ENCODE results near the gene PCNX3. TPM values are rescaled to one million over a fixed set of nuclear protein-coding genes. Genes with fewer than 3 reads are reported as not detected.

PCNX3 gene
- total RNA-seq, 1 donor from 2014 or later = 45.6 TPM

DNA sequence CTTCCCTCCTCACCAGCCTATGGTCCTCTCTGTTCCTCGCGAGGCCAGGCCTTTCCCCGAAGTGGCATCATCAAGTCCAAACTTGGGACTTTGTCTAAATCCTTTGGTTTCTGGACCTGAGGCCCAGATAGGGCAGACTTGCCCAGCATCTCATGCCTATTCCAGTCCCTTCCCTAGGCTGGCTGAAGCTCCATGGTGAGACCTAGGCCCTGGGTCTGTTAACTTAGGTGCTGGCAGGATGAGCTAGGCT is 35.7 kb downstream of the PCNX3 start:
- TF ChIP-seq, protein P1, sequence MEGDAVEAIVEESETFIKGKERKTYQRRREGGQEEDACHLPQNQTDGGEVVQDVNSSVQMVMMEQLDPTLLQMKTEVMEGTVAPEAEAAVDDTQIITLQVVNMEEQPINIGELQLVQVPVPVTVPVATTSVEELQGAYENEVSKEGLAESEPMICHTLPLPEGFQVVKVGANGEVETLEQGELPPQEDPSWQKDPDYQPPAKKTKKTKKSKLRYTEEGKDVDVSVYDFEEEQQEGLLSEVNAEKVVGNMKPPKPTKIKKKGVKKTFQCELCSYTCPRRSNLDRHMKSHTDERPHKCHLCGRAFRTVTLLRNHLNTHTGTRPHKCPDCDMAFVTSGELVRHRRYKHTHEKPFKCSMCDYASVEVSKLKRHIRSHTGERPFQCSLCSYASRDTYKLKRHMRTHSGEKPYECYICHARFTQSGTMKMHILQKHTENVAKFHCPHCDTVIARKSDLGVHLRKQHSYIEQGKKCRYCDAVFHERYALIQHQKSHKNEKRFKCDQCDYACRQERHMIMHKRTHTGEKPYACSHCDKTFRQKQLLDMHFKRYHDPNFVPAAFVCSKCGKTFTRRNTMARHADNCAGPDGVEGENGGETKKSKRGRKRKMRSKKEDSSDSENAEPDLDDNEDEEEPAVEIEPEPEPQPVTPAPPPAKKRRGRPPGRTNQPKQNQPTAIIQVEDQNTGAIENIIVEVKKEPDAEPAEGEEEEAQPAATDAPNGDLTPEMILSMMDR (IDR thresholded peaks at IDR 0.05; ENCODE audit: insufficient read depth, low read depth, low read length) = no peak
- TF ChIP-seq EZH2 (IDR thresholded peaks at IDR 0.05; ENCODE audit: insufficient read depth, low read length) = no peak
- H3K4me3 Mint-ChIP-seq (ENCODE audit: unreplicated experiment) = peak overlapping the region; percentile 63
- Histone ChIP-seq H2AFZ (ENCODE audit: low read depth, low read length) (no peak overlapping the region), H4K20me1 (ENCODE audit: insufficient read depth, low read length) (peaks cover 5% of the 10 kb centered on the region), H3K9me3 (ENCODE audit: insufficient read depth, low read depth, low read length) (no peaks in the 10 kb centered on the region), H3K79me2 (ENCODE audit: insufficient read depth, low read length) (no peaks in the 10 kb centered on the region), H3K9ac (ENCODE audit: low read length) (no peak overlapping the region), H3K4me3 (ENCODE audit: insufficient read depth, low read depth, low read length) (no peak overlapping the region), H3K4me1 (ENCODE audit: insufficient read depth, low read length) (peaks cover 17% of the 10 kb centered on the region), H3K27me3 (ENCODE audit: insufficient read depth, low read length) (no peaks in the 10 kb centered on the region), H3K27ac (ENCODE audit: low read depth, low read length) (no peak overlapping the region), H3K36me3 (ENCODE audit: insufficient read depth, low read length) (peaks cover 10% of the 10 kb centered on the region), H3K4me2 (ENCODE audit: low read length) (no peak overlapping the region)
- H3K36me3 Mint-ChIP-seq (ENCODE audit: low read depth, unreplicated experiment) = peaks cover 19% of the 10 kb centered on the region
- H3K27ac Mint-ChIP-seq (ENCODE audit: unreplicated experiment) = peak overlapping the region; percentile 29
- no peak for DNase-seq (ENCODE audit: low read depth)
- peaks cover 2% of the 10 kb centered on the region for H3K9me3 Mint-ChIP-seq (ENCODE audit: unreplicated experiment)
- no peaks in the 10 kb centered on the region for H3K27me3 Mint-ChIP-seq (ENCODE audit: low read depth, unreplicated experiment)
- FAIRE-seq = no peak
- peaks cover 20% of the 10 kb centered on the region for H3K4me1 Mint-ChIP-seq (ENCODE audit: low read depth, unreplicated experiment)

DNA sequence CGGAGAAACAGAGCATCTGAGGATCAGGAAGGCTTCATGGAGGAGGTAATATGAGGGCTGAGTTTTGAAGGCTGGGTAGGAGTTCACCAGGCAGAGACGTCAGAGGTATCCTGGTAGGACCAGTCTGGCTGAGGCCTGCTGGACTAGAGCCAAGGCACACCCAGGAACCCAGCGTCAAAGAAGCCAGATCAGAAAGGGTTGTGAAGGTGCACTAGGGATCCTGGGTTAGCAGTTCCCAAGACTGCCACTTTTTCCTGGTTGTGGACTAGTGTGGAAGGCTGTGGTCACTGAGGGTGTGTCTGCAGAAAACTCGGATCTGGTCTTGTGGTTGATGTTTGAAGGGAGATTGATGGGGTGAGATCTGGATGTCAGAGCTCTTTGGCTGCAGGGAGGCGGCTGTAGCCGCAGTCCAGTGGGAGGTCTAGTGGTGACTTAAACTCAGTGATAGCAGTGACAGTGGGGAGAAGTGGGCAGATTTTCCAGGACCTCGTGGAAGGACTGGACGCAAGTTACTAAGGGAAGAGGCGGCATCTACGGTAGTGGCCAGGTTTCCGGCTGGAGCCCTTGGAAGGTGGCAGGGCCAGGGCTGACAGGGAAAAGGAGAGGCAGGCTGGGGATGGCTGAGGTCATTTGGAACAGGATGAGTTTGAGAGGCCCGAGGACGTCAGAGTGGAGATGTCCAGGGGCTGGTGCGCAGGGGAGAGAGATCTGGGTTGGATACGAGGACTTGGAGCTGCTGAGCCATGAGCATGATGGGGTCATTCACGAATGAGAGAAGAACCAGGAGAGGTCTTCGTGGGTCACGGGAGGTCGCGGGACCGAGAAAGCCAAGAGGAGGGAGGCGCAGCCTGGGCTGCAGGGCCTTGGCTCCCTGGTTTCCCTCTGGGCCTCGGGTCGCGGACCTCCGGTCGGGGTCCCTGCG is 36.3 kb downstream of the PCNX3 start:
- H2AFZ ChIP-seq (ENCODE audit: low read depth, low read length) = no peak overlapping the region
- peaks cover 10% of the 10 kb centered on the region for H3K36me3 ChIP-seq (ENCODE audit: insufficient read depth, low read length)
- TF ChIP-seq, protein P1 (IDR thresholded peaks at IDR 0.05; ENCODE audit: insufficient read depth, low read depth, low read length) = no peak
- no peak for TF ChIP-seq EZH2 (IDR thresholded peaks at IDR 0.05; ENCODE audit: insufficient read depth, low read length)
- H3K4me2 ChIP-seq (ENCODE audit: low read length) = peak overlapping the region; percentile 83
- H3K4me3 ChIP-seq (ENCODE audit: insufficient read depth, low read depth, low read length) = peak overlapping the region; percentile 43
- peak overlapping the region; percentile 63 for H3K4me3 Mint-ChIP-seq (ENCODE audit: unreplicated experiment)
- peak overlapping the region; percentile 91 for H3K27ac ChIP-seq (ENCODE audit: low read depth, low read length)
- H3K36me3 Mint-ChIP-seq (ENCODE audit: low read depth, unreplicated experiment) = peaks cover 23% of the 10 kb centered on the region
- H3K79me2 ChIP-seq (ENCODE audit: insufficient read depth, low read length) = no peaks in the 10 kb centered on the region
- H4K20me1 ChIP-seq (ENCODE audit: insufficient read depth, low read length) = peaks cover 5% of the 10 kb centered on the region
- no peaks in the 10 kb centered on the region for H3K27me3 ChIP-seq (ENCODE audit: insufficient read depth, low read length)
- peak overlapping the region; percentile 29 for H3K27ac Mint-ChIP-seq (ENCODE audit: unreplicated experiment)
- H3K9ac ChIP-seq (ENCODE audit: low read length) = peak overlapping the region; percentile 72
- H3K9me3 ChIP-seq (ENCODE audit: insufficient read depth, low read depth, low read length) = no peaks in the 10 kb centered on the region
- FAIRE-seq (no peak), DNase-seq (ENCODE audit: low read depth) (peak; percentile 22)
- H3K9me3 Mint-ChIP-seq (ENCODE audit: unreplicated experiment) = peaks cover 2% of the 10 kb centered on the region
- no peaks in the 10 kb centered on the region for H3K27me3 Mint-ChIP-seq (ENCODE audit: low read depth, unreplicated experiment)
- H3K4me1 ChIP-seq (ENCODE audit: insufficient read depth, low read length) = peaks cover 17% of the 10 kb centered on the region
- peaks cover 20% of the 10 kb centered on the region for H3K4me1 Mint-ChIP-seq (ENCODE audit: low read depth, unreplicated experiment)
